Epithelial cell of proximal tubule (primary cell): Measurements from ENCODE around the gene CPNE9. TPM values are rescaled to one million over a fixed set of nuclear protein-coding genes. Genes with fewer than 3 reads are reported as not detected.

Experiments
- DNase-seq: peaks from one replicate; pipeline ENCODE4 v3.0.0-alpha.2; 2011; ENCODE audit warnings: low read depth
- H3K4me3 ChIP-seq: 2 replicates; pipeline ENCODE4 v1.5.1; 2011; ENCODE audit warnings: low read depth, mild to moderate bottlenecking, low read length
- CTCF ChIP-seq: conservative IDR thresholded peaks from 2 replicates; pipeline ENCODE4 v1.5.1; 2012; ENCODE audit warnings: low read depth, mild to moderate bottlenecking, low read length
- total RNA-seq: library from RNA; depleted of rRNA; stranded (reverse); fragments of >200 nt; gene quantifications from 2 replicates; pipeline ENCODE4 v1.2.3, GENCODE V29; 2015

Gene CPNE9
- total RNA-seq, 1 donor from 2014 or later = not detected

- no peak for DNase-seq
- no peak for TF ChIP-seq CTCF
These were observed 75.5 kb downstream of the CPNE9 start for GRCh38 chr3:9779075-9779593.

More at GRCh38 chr3:9779075-9779593, 75.5 kb downstream of the CPNE9 start:
- H3K4me3 ChIP-seq = no peak overlapping the region

Other genes with a start within 250 kb of the CPNE9 start
- not detected in 2 replicates for gene LHFPL4, start 150.0 kb upstream of the CPNE9 start, total RNA-seq
- gene MTMR14, start 54.3 kb upstream of the CPNE9 start, total RNA-seq = 25.5 and 28.9 TPM in 2 replicates
- 15.2 and 15.7 TPM in 2 replicates for gene BRPF1, start 27.9 kb downstream of the CPNE9 start, total RNA-seq
- gene OGG1, start 46.1 kb downstream of the CPNE9 start, total RNA-seq = 22.0 and 27.4 TPM in 2 replicates
- 40.1 and 41.0 TPM in 2 replicates for gene CAMK1, start 66.1 kb downstream of the CPNE9 start, total RNA-seq
- gene TADA3, start 88.6 kb downstream of the CPNE9 start, total RNA-seq = 54.7 and 73.9 TPM in 2 replicates
- gene ARPC4, start 89.2 kb downstream of the CPNE9 start, total RNA-seq = 153 and 296 TPM in 2 replicates
- gene TTLL3, start 106.4 kb downstream of the CPNE9 start, total RNA-seq = 5.3 and 9.7 TPM in 2 replicates
- 45.1 and 71.8 TPM in 2 replicates for gene RPUSD3, start 140.2 kb downstream of the CPNE9 start, total RNA-seq
- gene CIDEC, start 176.4 kb downstream of the CPNE9 start, total RNA-seq = not detected in 2 replicates
- gene JAGN1, start 186.8 kb downstream of the CPNE9 start, total RNA-seq = 27.8 and 39.1 TPM in 2 replicates
- gene IL17RE, start 199.0 kb downstream of the CPNE9 start, total RNA-seq = 4.1 and 4.8 TPM in 2 replicates
- 33.2 and 35.3 TPM in 2 replicates for gene IL17RC, start 213.3 kb downstream of the CPNE9 start, total RNA-seq
- 20.5 and 36.6 TPM in 2 replicates for gene CRELD1, start 230.0 kb downstream of the CPNE9 start, total RNA-seq
- gene PRRT3, start 248.6 kb downstream of the CPNE9 start, total RNA-seq = 1.3 and 2.4 TPM in 2 replicates